Activated CD4-positive, CD25-positive, alpha-beta regulatory T cell treated with anti-CD3 and anti-CD28 coated beads, Interleukin-2, amount 50 U/mL, for 16 hours (primary cell): ENCODE results near the gene OR51A7.
"Not testable (repeated sequence)": the region's sequence is repeated elsewhere in the genome, so short reads cannot be mapped to it uniquely, and the experiment has no call there.

Source experiments
- DNase-seq: peaks from one replicate; pipeline ENCODE4 v3.0.0-alpha.2; 2020; ENCODE audit warnings: low read depth, low spot score

OR51A7 gene

GRCh38 chr11:4903484-4903883 lies at the start of gene OR51A7:
Gene OR51A7, plus strand, starts transcription at chr11:4903783. Its CDS starts 3,587 bp downstream, at chr11:4907370.
- no peak for DNase-seq

DNA sequence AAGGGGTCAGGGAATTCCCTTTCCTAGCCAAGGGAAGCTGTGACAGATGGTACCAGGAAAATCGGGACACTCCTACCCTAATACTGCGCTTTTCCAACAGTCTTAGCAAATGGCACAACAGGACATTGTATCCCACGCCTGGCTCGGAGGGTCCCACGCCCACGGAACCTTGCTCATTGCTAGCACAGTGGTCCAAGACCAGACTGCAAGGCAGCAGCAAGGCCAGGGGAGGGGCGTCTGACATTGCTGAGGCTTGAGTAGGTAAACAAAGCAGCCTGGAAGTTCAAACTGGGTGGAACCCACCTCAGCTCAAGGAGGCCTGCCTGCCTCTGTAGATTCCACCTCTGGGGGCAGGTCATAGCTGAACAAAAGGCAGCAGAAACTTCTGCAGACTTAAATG lies 49.3 kb upstream of the OR51A7 start:
- not testable (repeated sequence) for DNase-seq

- DNase-seq, result no peak
Observed at GRCh38 chr11:4862447-4863236, 40.9 kb upstream of the OR51A7 start.

GRCh38 chr11:4863876-4864275 lies 39.7 kb upstream of the OR51A7 start:
- DNase-seq, result no peak

DNA sequence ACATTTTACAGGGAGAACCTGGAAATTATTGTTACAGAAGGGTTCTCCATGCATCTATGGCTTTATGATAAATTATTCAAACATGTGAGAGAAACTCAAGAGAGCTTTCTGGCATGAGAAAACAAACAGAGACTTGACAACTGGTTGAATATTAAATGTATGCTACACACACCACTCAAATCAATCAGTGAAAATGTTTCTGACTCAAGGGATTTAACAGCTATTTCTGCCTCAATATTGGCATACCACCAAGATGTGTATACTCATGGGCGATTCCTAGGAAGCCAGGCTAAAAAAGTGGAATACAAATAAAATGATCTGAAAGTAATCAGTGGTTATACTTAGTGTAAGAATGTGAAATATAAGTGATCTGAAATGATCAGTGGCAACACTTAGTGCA lies 37.7 kb upstream of the OR51A7 start:
- no peak for DNase-seq

DNA sequence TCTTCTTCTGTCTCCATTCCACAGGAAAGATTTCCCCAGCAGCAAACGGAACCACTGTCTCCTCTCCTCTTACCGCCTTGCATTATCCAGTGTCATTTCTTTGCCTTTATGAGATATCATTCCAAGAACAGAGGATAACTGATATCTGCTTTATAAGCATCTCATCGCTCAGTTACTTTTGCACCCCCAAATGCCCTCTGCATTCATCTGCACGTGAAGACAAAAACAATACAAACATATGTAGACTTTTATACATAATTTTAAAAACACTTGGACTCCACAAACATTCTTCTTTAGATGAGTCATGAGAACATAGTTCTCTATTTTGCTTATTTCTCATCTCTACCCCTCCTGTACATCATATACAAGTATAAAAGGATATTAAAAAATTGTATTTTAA lies 22.4 kb upstream of the OR51A7 start:
- DNase-seq, result no peak

- no peak for DNase-seq
Observed at GRCh38 chr11:4881860-4882500, 21.6 kb upstream of the OR51A7 start, which contains the start of gene OR51T1. Gene OR51T1, plus strand, starts transcription at chr11:4881900. Its CDS starts 0 bp downstream, at chr11:4881900.

- no peak for DNase-seq
Observed at GRCh38 chr11:4882543-4882942, 21.0 kb upstream of the OR51A7 start.

- DNase-seq, result no peak
Observed at GRCh38 chr11:4884361-4884760, 19.2 kb upstream of the OR51A7 start.

DNA sequence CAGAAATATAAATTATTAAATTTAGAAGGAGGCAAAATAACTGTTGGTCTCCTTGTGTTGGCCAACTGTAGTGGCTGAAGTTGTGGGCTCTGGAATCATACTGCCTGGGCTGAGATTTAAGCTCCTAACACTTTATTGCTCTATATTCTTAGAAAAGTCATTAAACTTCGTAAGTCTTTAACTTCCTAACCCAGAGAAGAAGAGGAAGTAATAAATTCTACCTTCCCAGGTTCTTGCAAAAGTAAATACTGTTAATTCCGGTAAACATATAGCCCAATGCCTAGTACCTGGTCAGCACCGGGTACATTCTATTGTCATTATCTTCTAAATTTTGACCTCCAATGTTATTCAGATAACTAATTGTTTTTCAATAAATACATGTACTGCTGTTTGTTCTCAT lies 17.4 kb upstream of the OR51A7 start:
- no peak for DNase-seq

- no peak for DNase-seq
Observed at GRCh38 chr11:4887591-4887990, 16.0 kb upstream of the OR51A7 start.

DNA sequence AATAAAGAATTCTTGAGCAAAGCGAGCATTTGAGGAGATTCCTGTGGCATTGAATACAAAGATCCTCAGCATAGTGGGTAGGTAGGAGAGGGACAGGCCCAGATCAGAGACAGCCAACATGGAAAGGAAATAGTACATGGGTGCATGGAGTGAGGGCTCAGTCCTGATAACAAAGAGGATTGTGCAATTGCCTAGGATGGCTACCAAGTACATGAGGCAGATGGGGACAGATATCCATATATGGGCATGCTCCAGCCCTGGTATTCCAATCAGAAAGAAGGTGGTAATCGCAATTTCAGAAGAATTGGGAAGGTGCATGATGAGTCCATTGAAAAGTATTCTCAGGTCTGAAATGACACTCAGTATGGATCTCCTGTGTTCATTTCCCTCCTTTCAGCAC lies 13.3 kb upstream of the OR51A7 start:
- DNase-seq, result no peak

DNA sequence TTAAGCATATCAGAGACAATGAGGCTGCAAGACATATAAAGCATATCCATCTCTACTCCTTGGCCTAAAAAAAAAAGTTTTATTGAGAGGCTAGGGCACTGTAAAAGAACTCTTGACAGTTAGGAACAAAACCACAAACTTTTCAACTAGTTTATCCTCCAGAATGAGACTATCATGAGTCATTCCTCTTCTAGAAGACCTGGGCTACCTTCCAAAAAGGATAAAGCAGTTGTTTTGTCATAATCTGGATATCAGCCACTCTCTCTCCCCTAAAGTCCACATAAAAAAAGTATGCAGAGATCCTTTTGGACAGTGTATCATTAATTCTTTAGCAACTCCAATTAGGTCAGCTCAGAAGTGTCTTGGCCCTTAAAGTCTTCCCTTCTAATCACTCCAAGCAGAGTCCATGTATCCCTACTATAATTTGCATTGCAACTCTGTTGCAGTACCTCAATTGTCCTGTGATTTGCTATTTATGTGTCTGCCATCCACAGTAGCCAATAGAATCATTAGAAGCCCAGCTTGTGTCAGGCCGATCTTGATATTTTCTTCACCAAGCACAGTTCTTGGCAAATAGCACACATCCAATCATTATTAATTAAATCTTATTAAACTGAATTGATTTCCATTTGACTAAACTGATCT lies 11.5 kb upstream of the OR51A7 start:
- DNase-seq, result no peak

DNA sequence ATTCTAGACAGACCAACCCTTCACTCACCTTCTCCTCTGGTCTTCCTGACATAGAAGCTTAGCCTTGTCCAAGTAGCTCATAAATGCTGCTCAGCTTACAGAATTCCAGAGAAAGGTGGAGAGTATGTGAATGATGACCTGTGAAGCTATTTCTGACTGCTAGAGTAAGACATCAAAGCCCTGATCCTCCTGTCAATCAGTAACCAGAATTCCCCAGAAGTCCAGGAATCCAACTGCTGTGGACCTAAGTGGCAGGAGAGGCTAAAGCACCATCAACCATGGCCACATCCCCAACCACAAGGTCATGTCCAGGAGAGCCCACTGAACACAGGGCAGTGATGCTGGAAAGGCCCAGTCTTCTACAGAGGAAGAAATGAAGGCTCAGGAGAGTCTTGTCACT lies 13.0 kb downstream of the OR51A7 start:
- no peak for DNase-seq

GRCh38 chr11:4919250-4919649 lies 15.7 kb downstream of the OR51A7 start, which contains the start of gene OR51G2:
Gene OR51G2, minus strand, starts transcription at chr11:4919350. Its CDS starts 3,687 bp downstream, at chr11:4915663.
- no peak for DNase-seq

- DNase-seq, result no peak
Observed at GRCh38 chr11:4921796-4922195, 18.2 kb downstream of the OR51A7 start.

GRCh38 chr11:4922304-4922703 lies 18.7 kb downstream of the OR51A7 start:
- DNase-seq, result no peak

- no peak for DNase-seq
Observed at GRCh38 chr11:4924239-4924638, 20.7 kb downstream of the OR51A7 start, which contains the start of gene OR51G1. Gene OR51G1, minus strand, starts transcription at chr11:4924339. Its CDS starts 0 bp downstream, at chr11:4924339.

- DNase-seq, result no peak
Observed at GRCh38 chr11:4926608-4927007, 23.0 kb downstream of the OR51A7 start.

- no peak for DNase-seq
Observed at GRCh38 chr11:4932751-4933150, 29.2 kb downstream of the OR51A7 start.

DNA sequence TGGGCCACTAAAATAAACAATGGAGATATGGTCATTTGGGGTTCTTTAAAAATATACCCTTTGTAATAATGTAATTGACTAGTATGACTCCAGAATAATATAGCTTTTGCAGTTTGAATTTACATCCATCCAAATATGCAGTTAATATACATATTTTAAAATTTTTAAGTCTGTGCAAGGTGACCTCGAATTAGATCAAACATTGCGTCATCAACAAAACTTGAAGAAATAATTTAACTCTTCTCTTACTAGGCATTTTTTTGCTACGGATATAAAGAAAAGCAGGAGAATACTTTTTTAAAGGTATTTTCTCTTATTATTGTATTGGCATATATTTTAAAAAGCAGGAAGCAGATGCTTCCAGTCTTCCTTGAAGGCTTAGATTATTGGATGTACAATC lies 33.2 kb downstream of the OR51A7 start:
- no peak for DNase-seq

GRCh38 chr11:4947505-4947904 lies 43.9 kb downstream of the OR51A7 start, which contains the start of gene OR51A4:
Gene OR51A4, minus strand, starts transcription at chr11:4947605. Its CDS starts 505 bp downstream, at chr11:4947100.
- no peak for DNase-seq
